Measurements from ENCODE around the gene UBASH3A. TPM values are rescaled to one million over a fixed set of nuclear protein-coding genes. Genes with fewer than 3 reads are reported as not detected.

Gene UBASH3A
- total RNA-seq, 2 experiments from 2014 or later = 59.7 to 60.8 TPM

DNA sequence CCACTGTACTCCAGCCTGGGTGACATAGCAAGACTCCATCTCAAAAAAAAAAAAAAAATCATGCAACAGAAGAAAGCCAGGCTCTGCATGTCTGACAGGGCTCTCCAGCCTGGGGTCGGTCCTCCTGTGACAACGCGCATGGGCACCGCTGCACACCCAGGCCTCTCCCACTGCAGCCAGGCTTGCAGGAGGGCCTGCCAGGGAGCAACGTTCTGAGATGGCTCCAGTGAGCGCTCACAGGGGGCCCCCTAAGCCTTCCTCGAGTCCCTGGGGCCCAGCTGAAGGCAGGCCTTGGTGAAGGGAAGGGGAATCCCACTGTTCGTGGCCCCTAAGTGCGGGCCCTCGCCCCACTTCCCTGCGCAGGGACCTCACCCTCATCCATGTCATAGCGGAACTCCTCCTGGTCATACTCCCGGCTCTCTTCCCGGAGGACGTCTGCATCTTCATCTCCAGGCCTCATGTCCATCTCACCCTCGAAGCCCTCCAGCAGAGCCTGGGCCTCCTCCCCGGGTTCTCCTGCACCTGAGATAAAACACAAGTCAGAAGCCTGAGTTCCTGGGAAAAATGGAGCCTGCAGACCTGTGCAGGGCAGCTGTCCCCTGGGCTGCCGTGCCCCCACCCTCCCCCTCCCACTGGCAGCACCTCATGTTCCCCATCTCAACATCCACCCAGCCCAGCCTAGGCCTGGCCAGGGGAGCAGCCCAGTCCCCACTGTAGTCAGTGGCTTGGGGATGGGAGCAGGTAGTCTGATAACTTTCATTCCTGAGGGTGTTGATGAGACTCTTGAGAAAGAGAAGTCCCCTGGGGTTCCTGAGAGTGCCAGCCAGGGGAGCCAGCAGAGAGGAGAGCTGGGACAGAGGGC lies 72.1 kb downstream of the UBASH3A start:
- Histone ChIP-seq H3K9me3 (ENCODE audit: control insufficient read depth in 1 of 2, insufficient read depth in 1 of 2, low read length in 2 of 2) (no peaks in the 10 kb centered on the region), H3K4me3 (ENCODE audit: low read length) (no peak overlapping the region), H3K4me1 (ENCODE audit: insufficient read depth, low read length) (no peaks in the 10 kb centered on the region), H3K27me3 (ENCODE audit: control insufficient read depth in 1 of 2, insufficient read depth in 2 of 2, low read length in 2 of 2) (no peaks in the 10 kb centered on the region), H3K27ac (ENCODE audit: low read depth in 1 of 2, low read length in 2 of 2) (no peak overlapping the region), H3K36me3 (ENCODE audit: insufficient read depth, low read length) (no peaks in the 10 kb centered on the region)
- intact Hi-C loops (cut with DNase I, micrococcal nuclease) = no loop called here
- ChIA-PET POLR2A (no interaction called here), CTCF (interaction anchor here (0.7 kb wide), 1 partner anchor 51 kb away, joined by 3 read pairs; no protein-coding TSS in a partner anchor)
- no peak for TF ChIP-seq CTCF (IDR thresholded peaks at IDR 0.05)
- Mint-ChIP-seq H3K9me3 (no peaks in the 10 kb centered on the region), H3K4me1 (ENCODE audit: low read depth) (peaks cover 7% of the 10 kb centered on the region), H3K27me3 (no peaks in the 10 kb centered on the region), H3K4me3 (no peak overlapping the region), H3K27ac (no peak overlapping the region), H3K36me3 (ENCODE audit: low read depth) (no peaks in the 10 kb centered on the region)
- ATAC-seq (ENCODE audit: poor library complexity) = no peak
- peak in 1 of 14 experiments; percentile 27 for DNase-seq

- TF ChIP-seq CTCF (IDR thresholded peaks at IDR 0.05) = no peak
- no peak overlapping the region for H3K27ac Mint-ChIP-seq
- Histone ChIP-seq H3K27ac (ENCODE audit: low read depth in 1 of 2, low read length in 2 of 2) (no peak overlapping the region), H3K36me3 (ENCODE audit: insufficient read depth, low read length) (no peaks in the 10 kb centered on the region), H3K4me1 (ENCODE audit: insufficient read depth, low read length) (no peaks in the 10 kb centered on the region), H3K27me3 (ENCODE audit: control insufficient read depth in 1 of 2, insufficient read depth in 2 of 2, low read length in 2 of 2) (no peaks in the 10 kb centered on the region), H3K4me3 (ENCODE audit: low read length) (no peak overlapping the region), H3K9me3 (ENCODE audit: control insufficient read depth in 1 of 2, insufficient read depth in 1 of 2, low read length in 2 of 2) (no peaks in the 10 kb centered on the region)
- POLR2A ChIA-PET = no interaction called here
- CTCF ChIA-PET = no interaction called here
- H3K4me1 Mint-ChIP-seq (ENCODE audit: low read depth) = peaks cover 7% of the 10 kb centered on the region
- no peaks in the 10 kb centered on the region for H3K27me3 Mint-ChIP-seq
- DNase-seq = peak in 1 of 14 experiments; percentile 50
- H3K9me3 Mint-ChIP-seq = no peaks in the 10 kb centered on the region
- no peak for ATAC-seq (ENCODE audit: poor library complexity)
- intact Hi-C loops (cut with DNase I, micrococcal nuclease) = no loop called here
- no peak overlapping the region for H3K4me3 Mint-ChIP-seq
- H3K36me3 Mint-ChIP-seq (ENCODE audit: low read depth) = no peaks in the 10 kb centered on the region
Observed at GRCh38 chr21:42476388-42477331, 73.0 kb downstream of the UBASH3A start.

- no peak overlapping the region for H3K4me3 ChIP-seq (ENCODE audit: low read length)
- peaks cover 7% of the 10 kb centered on the region for H3K4me1 Mint-ChIP-seq (ENCODE audit: low read depth)
- H3K27me3 ChIP-seq (ENCODE audit: control insufficient read depth in 1 of 2, insufficient read depth in 2 of 2, low read length in 2 of 2) = no peaks in the 10 kb centered on the region
- H3K4me3 Mint-ChIP-seq = no peak overlapping the region
- H3K9me3 ChIP-seq (ENCODE audit: control insufficient read depth in 1 of 2, insufficient read depth in 1 of 2, low read length in 2 of 2) = no peaks in the 10 kb centered on the region
- DNase-seq (no peak), ATAC-seq (ENCODE audit: poor library complexity) (no peak)
- no peaks in the 10 kb centered on the region for H3K9me3 Mint-ChIP-seq
- no peaks in the 10 kb centered on the region for H3K4me1 ChIP-seq (ENCODE audit: insufficient read depth, low read length)
- H3K27me3 Mint-ChIP-seq = no peaks in the 10 kb centered on the region
- ChIA-PET CTCF (interaction anchor here (0.8 to 1.9 kb wide), 2 partner anchors 9 to 11 kb away, joined by 3 to 6 read pairs; no protein-coding TSS in a partner anchor), POLR2A (no interaction called here)
- intact Hi-C loops (cut with DNase I, micrococcal nuclease) = no loop called here
- no peaks in the 10 kb centered on the region for H3K36me3 ChIP-seq (ENCODE audit: insufficient read depth, low read length)
- TF ChIP-seq CTCF (IDR thresholded peaks at IDR 0.05) = no peak
- no peaks in the 10 kb centered on the region for H3K36me3 Mint-ChIP-seq (ENCODE audit: low read depth)
- no peak overlapping the region for H3K27ac Mint-ChIP-seq
- H3K27ac ChIP-seq (ENCODE audit: low read depth in 1 of 2, low read length in 2 of 2) = no peak overlapping the region
Observed at GRCh38 chr21:42478504-42478903, 74.8 kb downstream of the UBASH3A start.

Data from CD4-positive, alpha-beta T cell (primary cell).